SIG-M5 (cell line): ENCODE measurements around the gene TK1.

Experiments
- DNase-seq: peaks from one replicate; lab custom pipeline; 2025; lab: John Stamatoyannopoulos, UW

The TK1 gene

GRCh38 chr17:78133971-78134898, 52.6 kb downstream of the TK1 start:
- DNase-seq = no peak

GRCh38 chr17:78133179-78133951, 53.5 kb downstream of the TK1 start:
- DNase-seq = no peak

- no peak for DNase-seq
Measured at GRCh38 chr17:78132767-78133178, 54.1 kb downstream of the TK1 start.

GRCh38 chr17:78132084-78132676, 54.7 kb downstream of the TK1 start:
- DNase-seq = no peak

GRCh38 chr17:78131172-78132083, 55.4 kb downstream of the TK1 start:
- no peak for DNase-seq

GRCh38 chr17:78130437-78131101, 56.3 kb downstream of the TK1 start, which contains the start of gene TMC8:
Gene TMC8, plus strand, starts transcription at chr17:78130771. Its CDS starts 818 bp downstream, at chr17:78131589.
- no peak for DNase-seq

- no peak for DNase-seq
Measured at GRCh38 chr17:78130090-78130436, 56.8 kb downstream of the TK1 start.

- DNase-seq = no peak
Measured at GRCh38 chr17:78129351-78130089, 57.3 kb downstream of the TK1 start.

GRCh38 chr17:78128551-78129350, 58.1 kb downstream of the TK1 start, which contains the start of gene TMC6:
Gene TMC6, minus strand, starts transcription at chr17:78128755. Its CDS starts 1,923 bp downstream, at chr17:78126832.
- DNase-seq = no peak

- no peak for DNase-seq
Measured at GRCh38 chr17:78127888-78128550, 58.8 kb downstream of the TK1 start.

GRCh38 chr17:78127239-78127887, 59.5 kb downstream of the TK1 start:
- DNase-seq = no peak

- DNase-seq = no peak
Measured at GRCh38 chr17:78126895-78127238, 60.0 kb downstream of the TK1 start.

GRCh38 chr17:78125976-78126894, 60.6 kb downstream of the TK1 start:
- DNase-seq = no peak

- no peak for DNase-seq
Measured at GRCh38 chr17:78125138-78125913, 61.5 kb downstream of the TK1 start.

GRCh38 chr17:78124836-78125137, 62.1 kb downstream of the TK1 start:
- DNase-seq = no peak
